Keratinocyte (primary cell): ENCODE data around the gene MYOM1. TPM values are rescaled to one million over a fixed set of nuclear protein-coding genes. Genes with fewer than 3 reads are reported as not detected.

ENCODE experiments used
- DNase-seq: peaks from one replicate; pipeline ENCODE4 v3.0.0-alpha.2; 2011; ENCODE audit warnings: low read depth, missing footprints, low spot score
- FAIRE-seq: peaks from 2 replicates; lab custom pipeline; 2011; peaks lifted over from hg19 to GRCh38; lab: Jason Lieb, UNC
- H2AFZ ChIP-seq: 2 replicates; pipeline ENCODE4 v1.6.0; 2012; ENCODE audit warnings: low read length, control low read depth, inconsistent platforms; ENCODE audit not compliant: control insufficient read depth
- H3K27ac ChIP-seq: 2 replicates; pipeline ENCODE4 v1.5.1; 2011; ENCODE audit warnings: low read length; ENCODE audit not compliant: control insufficient read depth, insufficient read depth
- H3K27me3 ChIP-seq: 3 replicates; pipeline ENCODE4 v1.6.0; 2011; ENCODE audit warnings: low read length; ENCODE audit not compliant: control insufficient read depth, insufficient read depth; ENCODE audit errors: extremely low read depth
- H3K36me3 ChIP-seq, 2 experiments: 2 replicates in 1 of 2; 3 replicates in 1 of 2; pipeline ENCODE4 v1.5.1; 2011; ENCODE audit warnings: low read length in 2 of 2, mild to moderate bottlenecking in 1 of 2; ENCODE audit not compliant: control insufficient read depth in 2 of 2, insufficient read depth in 2 of 2; ENCODE audit errors: extremely low read depth in 1 of 2
- H3K4me1 ChIP-seq: 3 replicates; pipeline ENCODE4 v1.5.1; 2011; ENCODE audit warnings: low read length; ENCODE audit not compliant: control insufficient read depth, insufficient read depth; ENCODE audit errors: extremely low read depth
- H3K4me2 ChIP-seq: 3 replicates; pipeline ENCODE4 v1.6.0; 2011; ENCODE audit warnings: low read depth, low read length; ENCODE audit not compliant: control insufficient read depth, insufficient read depth; ENCODE audit errors: extremely low read depth
- H3K4me3 ChIP-seq, 3 experiments: fragments of 200-600 bp in 1 of 3; sonication (generic) in 1 of 3; 2 replicates in 2 of 3; 3 replicates in 1 of 3; pipeline ENCODE4 v1.5.1; 2011 to 2016; ENCODE audit warnings: low read length in 3 of 3, mild to moderate bottlenecking in 3 of 3, control low read depth in 2 of 3, inconsistent platforms in 1 of 3, low read depth in 1 of 3, mixed read lengths in 1 of 3, mixed run types in 1 of 3, moderate library complexity in 1 of 3; ENCODE audit not compliant: control insufficient read depth in 2 of 3, insufficient read depth in 2 of 3; ENCODE audit errors: extremely low read depth in 1 of 3
- H3K79me2 ChIP-seq: 2 replicates; pipeline ENCODE4 v1.6.0; 2012; ENCODE audit warnings: low read length; ENCODE audit not compliant: control insufficient read depth, insufficient read depth
- H3K9ac ChIP-seq: 3 replicates; pipeline ENCODE4 v1.6.0; 2011; ENCODE audit warnings: low read length; ENCODE audit not compliant: control insufficient read depth, insufficient read depth; ENCODE audit errors: extremely low read depth
- H3K9me1 ChIP-seq: 3 replicates; pipeline ENCODE4 v1.6.0; 2011; ENCODE audit warnings: low read length; ENCODE audit not compliant: control insufficient read depth, insufficient read depth; ENCODE audit errors: extremely low read depth
- H3K9me3 ChIP-seq: 2 replicates; pipeline ENCODE4 v1.5.1; 2012; ENCODE audit warnings: low read depth, low read length; ENCODE audit not compliant: control insufficient read depth
- H4K20me1 ChIP-seq: 3 replicates; pipeline ENCODE4 v1.6.0; 2011; ENCODE audit warnings: low read length; ENCODE audit not compliant: control insufficient read depth, insufficient read depth; ENCODE audit errors: extremely low read depth
- EZH2 ChIP-seq: IDR thresholded peaks from one replicate; pipeline ENCODE4 v1.6.1; 2012; ENCODE audit warnings: inconsistent platforms, mild to moderate bottlenecking, low read length, moderate library complexity
- dilution Hi-C: fragments of 300-500 bp; cut with MboI; formaldehyde crosslinking; loops from one replicate; pipeline ENCODE4 v1.7.0; 2020; ENCODE audit warnings: low sequenced_read_pairs; ENCODE audit not compliant: extremely low pct_ligation_motif_present
- polyA plus RNA-seq, 5 experiments: library from polyadenylated mRNA; depleted of rRNA in 3 of 5; stranded (reverse) in 3 of 5; stranded (forward) in 1 of 5; unstranded in 1 of 5; fragments of >200 nt; gene quantifications; 1 replicate in 1 of 5; 2 replicates in 3 of 5; 3 replicates in 1 of 5; pipeline versions ENCODE4 v1.2.1 to v1.2.3, GENCODE V29; 2011 to 2012; ENCODE audit warnings: missing spikeins in 2 of 5, low read depth in 1 of 5, low replicate concordance in 1 of 5
- TF ChIP-seq, protein P1 (sequence below), 3 experiments: IDR thresholded peaks in 1 of 3; conservative IDR thresholded peaks in 1 of 3; optimal IDR thresholded peaks in 1 of 3; 2 replicates in 2 of 3; 3 replicates in 1 of 3; pipeline versions ENCODE3 to v1.5.1; 2011; ENCODE audit warnings: low read length in 3 of 3, mild to moderate bottlenecking in 3 of 3, moderate library complexity in 2 of 3, control low read depth in 1 of 3, inconsistent platforms in 1 of 3; ENCODE audit not compliant: insufficient read depth in 2 of 3; ENCODE audit errors: extremely low read depth in 1 of 3

Gene MYOM1
- polyA plus RNA-seq, 1 donor (not counting 4 experiments of a cell fraction or from before 2014, with no cell fraction given), result 0.03 TPM

DNA sequence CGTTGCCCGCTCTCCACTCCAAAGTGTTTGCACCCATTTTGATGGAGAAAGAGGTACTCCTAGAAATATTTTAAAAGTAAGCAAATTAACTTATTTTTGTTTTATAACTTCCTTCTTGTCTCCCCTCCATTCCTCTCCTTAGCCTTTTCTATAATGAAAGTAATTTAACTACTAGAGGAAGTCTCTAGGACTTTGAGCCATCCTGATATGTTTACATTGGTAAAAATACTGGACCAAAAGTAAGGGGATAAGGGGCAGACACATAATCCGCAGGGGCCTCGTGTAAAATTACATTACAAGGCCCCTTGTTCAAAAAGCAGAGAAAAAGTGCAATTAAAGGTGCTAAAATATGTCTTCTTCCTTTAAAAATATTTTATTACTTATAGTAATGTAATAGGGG is 55.4 kb downstream of the MYOM1 start:
- Histone ChIP-seq H3K4me1 (no peaks in the 10 kb centered on the region), H3K27ac (no peak overlapping the region), H4K20me1 (no peaks in the 10 kb centered on the region), H3K36me3 (no peaks in the 10 kb centered on the region), H3K9me1 (no peaks in the 10 kb centered on the region), H3K4me2 (no peak overlapping the region), H3K79me2 (no peaks in the 10 kb centered on the region), H2AFZ (no peak overlapping the region), H3K4me3 (no peak overlapping the region), H3K9me3 (no peaks in the 10 kb centered on the region), H3K9ac (no peak overlapping the region), H3K27me3 (no peaks in the 10 kb centered on the region)
- dilution Hi-C loops, result no loop called here
- FAIRE-seq, result no peak
- TF ChIP-seq EZH2, result no peak
- TF ChIP-seq, protein P1, sequence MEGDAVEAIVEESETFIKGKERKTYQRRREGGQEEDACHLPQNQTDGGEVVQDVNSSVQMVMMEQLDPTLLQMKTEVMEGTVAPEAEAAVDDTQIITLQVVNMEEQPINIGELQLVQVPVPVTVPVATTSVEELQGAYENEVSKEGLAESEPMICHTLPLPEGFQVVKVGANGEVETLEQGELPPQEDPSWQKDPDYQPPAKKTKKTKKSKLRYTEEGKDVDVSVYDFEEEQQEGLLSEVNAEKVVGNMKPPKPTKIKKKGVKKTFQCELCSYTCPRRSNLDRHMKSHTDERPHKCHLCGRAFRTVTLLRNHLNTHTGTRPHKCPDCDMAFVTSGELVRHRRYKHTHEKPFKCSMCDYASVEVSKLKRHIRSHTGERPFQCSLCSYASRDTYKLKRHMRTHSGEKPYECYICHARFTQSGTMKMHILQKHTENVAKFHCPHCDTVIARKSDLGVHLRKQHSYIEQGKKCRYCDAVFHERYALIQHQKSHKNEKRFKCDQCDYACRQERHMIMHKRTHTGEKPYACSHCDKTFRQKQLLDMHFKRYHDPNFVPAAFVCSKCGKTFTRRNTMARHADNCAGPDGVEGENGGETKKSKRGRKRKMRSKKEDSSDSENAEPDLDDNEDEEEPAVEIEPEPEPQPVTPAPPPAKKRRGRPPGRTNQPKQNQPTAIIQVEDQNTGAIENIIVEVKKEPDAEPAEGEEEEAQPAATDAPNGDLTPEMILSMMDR (optimal IDR thresholded peaks at IDR 0.05 in 1 of 3, IDR thresholded peaks at IDR 0.05 in 1 of 3, conservative IDR thresholded peaks at IDR 0.05 in 1 of 3; ENCODE audit: extremely low read depth in 1 of 3, insufficient read depth in 2 of 3, low read length in 3 of 3), result no peak
- DNase-seq, result no peak

DNA sequence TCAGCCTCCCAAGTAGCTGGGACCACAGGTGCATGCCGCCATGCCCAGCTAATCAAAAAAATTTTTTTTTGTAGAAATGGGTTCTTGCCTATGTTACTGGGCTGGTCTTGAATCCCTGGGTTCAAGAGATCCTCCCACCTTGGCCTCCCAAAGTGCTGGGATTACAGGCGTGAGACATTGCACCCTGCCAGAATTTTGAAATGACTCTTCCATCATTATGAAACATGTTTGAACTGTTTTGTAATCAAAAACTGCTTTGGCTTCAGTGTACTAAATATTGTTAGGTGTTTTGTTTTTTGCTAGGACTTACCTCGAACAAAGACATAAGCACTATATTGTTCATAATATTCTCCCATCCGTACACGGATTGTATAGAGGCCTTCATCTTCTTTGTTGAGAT is 55.8 kb downstream of the MYOM1 start:
- FAIRE-seq (no peak), DNase-seq (no peak)
- Histone ChIP-seq H3K4me2 (no peak overlapping the region), H3K9me3 (no peaks in the 10 kb centered on the region), H3K27me3 (no peaks in the 10 kb centered on the region), H3K36me3 (no peaks in the 10 kb centered on the region), H3K27ac (no peak overlapping the region), H3K9ac (no peak overlapping the region), H3K4me1 (no peaks in the 10 kb centered on the region), H3K79me2 (no peaks in the 10 kb centered on the region), H4K20me1 (no peaks in the 10 kb centered on the region), H3K4me3 (no peak overlapping the region), H2AFZ (no peak overlapping the region), H3K9me1 (no peaks in the 10 kb centered on the region)
- no peak for TF ChIP-seq EZH2
- TF ChIP-seq, protein P1 (optimal IDR thresholded peaks at IDR 0.05 in 1 of 3, IDR thresholded peaks at IDR 0.05 in 1 of 3, conservative IDR thresholded peaks at IDR 0.05 in 1 of 3; ENCODE audit: extremely low read depth in 1 of 3, insufficient read depth in 2 of 3, low read length in 3 of 3), result no peak
- dilution Hi-C loops, result no loop called here
